H1 (cell line): ENCODE results near the gene C5. TPM values are rescaled to one million over a fixed set of nuclear protein-coding genes. Genes with fewer than 3 reads are reported as not detected.

Source experiments
- BACH1 ChIP-seq: IDR thresholded peaks from 2 replicates; pipeline ENCODE4 v1.6.1; 2012; ENCODE audit warnings: low read length, improper control_type of control experiment
- CHD7 ChIP-seq: fragments of 300-600 bp; sonication (generic); IDR thresholded peaks from 2 replicates; pipeline ENCODE4 v1.7.1; 2012; ENCODE audit warnings: low read length, moderate library complexity, mild to moderate bottlenecking, inconsistent platforms; ENCODE audit not compliant: insufficient replicate concordance
- E2F6 ChIP-seq: IDR thresholded peaks from 2 replicates; pipeline ENCODE4 v1.6.1; 2012; ENCODE audit warnings: inconsistent platforms
- EGR1 ChIP-seq: IDR thresholded peaks from 2 replicates; pipeline ENCODE4 v1.6.1; 2011; ENCODE audit warnings: low read depth, low read length, borderline replicate concordance
- EZH2 ChIP-seq: fragments of 200-600 bp; sonication (generic); IDR thresholded peaks from 2 replicates; pipeline ENCODE4 v1.7.1; 2012; ENCODE audit warnings: low read depth, mild to moderate bottlenecking, moderate library complexity, low read length, inconsistent platforms; ENCODE audit not compliant: severe bottlenecking
- HDAC2 ChIP-seq, 2 experiments: fragments of 300-600 bp in 1 of 2; sonication (generic) in 1 of 2; IDR thresholded peaks; 2 replicates each; pipeline ENCODE4 v1.6.1; 2011 to 2012; ENCODE audit warnings: low read depth in 2 of 2, low read length in 2 of 2, mild to moderate bottlenecking in 2 of 2, moderate library complexity in 2 of 2, borderline replicate concordance in 1 of 2, inconsistent platforms in 1 of 2
- NANOG ChIP-seq: IDR thresholded peaks from 2 replicates; pipeline ENCODE4 v1.6.1; 2011; ENCODE audit warnings: low read length, low read depth, mild to moderate bottlenecking, inconsistent platforms; ENCODE audit not compliant: insufficient read depth, poor library complexity, severe bottlenecking
- RFX5 ChIP-seq: IDR thresholded peaks from 2 replicates; pipeline ENCODE4 v1.6.1; 2011; ENCODE audit warnings: low read depth, low read length, improper control_type of control experiment, borderline replicate concordance
- SUZ12 ChIP-seq: fragments of 200-600 bp; sonication (generic); IDR thresholded peaks from 2 replicates; pipeline ENCODE4 v1.6.1; 2012; ENCODE audit warnings: mild to moderate bottlenecking, inconsistent platforms, low read length, moderate library complexity, mixed read lengths
- polyA plus RNA-seq, 7 experiments: library from polyadenylated mRNA; depleted of rRNA in 3 of 7; stranded (reverse) in 5 of 7; unstranded in 2 of 7; fragments of >200 nt in 5 of 7; fragments of 200-250 nt in 2 of 7; gene quantifications; 1 replicate in 5 of 7; 2 replicates in 1 of 7; 4 replicates in 1 of 7; pipeline versions ENCODE4 v1.2.1 to v1.2.3, GENCODE V29; 2011 to 2013; ENCODE audit warnings: missing spikeins in 2 of 7, mixed read lengths in 2 of 7
- total RNA-seq: library from RNA; stranded (reverse); fragmentation: NEBNext Ultra II Directional; extraction: Animal tissue kit (Norgen Biotek cat#: 25700); gene quantifications from 2 replicates; pipeline ENCODE4 v1.2.1, GENCODE V29; 2021

The C5 gene
- total and polyA plus RNA-seq, 2 of the 8 experiments (the other 6 are each of a cell fraction or from before 2014, with no cell fraction given): 0.24 to 0.35 TPM

- TF ChIP-seq CHD7 (no peak), E2F6 (no peak), EGR1 (no peak), EZH2 (no peak), BACH1 (no peak), RFX5 (no peak), HDAC2 (IDR thresholded peaks at IDR 0.05; ENCODE audit: borderline replicate concordance in 1 of 2, low read depth in 2 of 2, low read length in 2 of 2) (no peak), NANOG (no peak), SUZ12 (no peak)
Measured at GRCh38 chr9:120989065-120989464, 61.0 kb downstream of the C5 start (continued).
